Choroid plexus epithelial cell (primary cell): ENCODE measurements around the gene C14orf132.

Experiments used
- DNase-seq: peaks from one replicate; pipeline ENCODE4 v3.0.0-alpha.2; 2010; ENCODE audit warnings: low read depth
- H3K4me3 ChIP-seq: 2 replicates; pipeline ENCODE4 v1.5.1; 2011; ENCODE audit warnings: low read depth, mild to moderate bottlenecking, control low read depth, low read length, moderate library complexity
- CTCF ChIP-seq: conservative IDR thresholded peaks from 2 replicates; pipeline ENCODE4 v1.5.1; 2011; ENCODE audit warnings: low read depth, mild to moderate bottlenecking, control low read depth, inconsistent platforms, low read length, moderate library complexity

C14orf132 gene

GRCh38 chr14:96103560-96104460 is 64.6 kb downstream of the C14orf132 start:
- no peak for TF ChIP-seq CTCF
- no peak overlapping the region for H3K4me3 ChIP-seq

GRCh38 chr14:96104469-96105057 is 65.4 kb downstream of the C14orf132 start:
- no peak for TF ChIP-seq CTCF
- peak; percentile 99 for DNase-seq
- no peak overlapping the region for H3K4me3 ChIP-seq

More at GRCh38 chr14:96103560-96104460, 64.6 kb downstream of the C14orf132 start:
- DNase-seq: no peak

GRCh38 chr14:96105089-96105925 is 66.1 kb downstream of the C14orf132 start:
- H3K4me3 ChIP-seq: no peak overlapping the region
- no peak for TF ChIP-seq CTCF
- no peak for DNase-seq

- no peak for DNase-seq
- H3K4me3 ChIP-seq: no peak overlapping the region
- no peak for TF ChIP-seq CTCF
Observed at GRCh38 chr14:96105926-96106441, 66.8 kb downstream of the C14orf132 start.

- no peak overlapping the region for H3K4me3 ChIP-seq
- no peak for DNase-seq
- no peak for TF ChIP-seq CTCF
Observed at GRCh38 chr14:96106891-96107290, 67.7 kb downstream of the C14orf132 start.

- TF ChIP-seq CTCF: no peak
- DNase-seq: no peak
- no peak overlapping the region for H3K4me3 ChIP-seq
Observed at GRCh38 chr14:96108061-96108795, 69.1 kb downstream of the C14orf132 start.
